Stimulated activated CD4-positive, alpha-beta T cell treated with anti-CD3 and anti-CD28 coated beads, TNF-alpha, amount 100 ng/mL, for 4 hours (primary cell): ENCODE measurements around the gene SRSF2.
"Not testable (repeated sequence)": the region's sequence is repeated elsewhere in the genome, so short reads cannot be mapped to it uniquely, and the experiment has no call there.

Experiments
- DNase-seq, 3 experiments: peaks; one replicate each; pipeline ENCODE4 v3.0.0-alpha.2; 2020; ENCODE audit warnings: low read depth in 3 of 3

SRSF2 gene

DNA sequence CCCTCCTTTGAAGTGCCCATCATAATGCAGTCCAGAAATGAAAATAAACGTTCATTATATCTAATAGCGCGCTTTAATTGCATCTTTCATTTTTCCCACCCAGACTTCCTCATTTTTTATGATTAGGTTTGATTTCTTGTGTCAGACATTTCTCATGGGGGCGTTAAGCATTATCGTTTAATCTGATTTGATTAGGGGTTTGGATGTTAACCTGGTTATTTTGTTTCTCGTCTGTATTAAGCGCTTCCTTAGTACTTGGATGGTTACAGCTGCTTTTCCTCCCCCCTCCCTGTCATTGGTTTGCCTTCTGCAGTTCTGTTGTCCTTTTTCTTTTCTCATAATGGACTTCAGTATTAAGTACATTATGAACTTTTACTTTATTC lies 1.3 kb upstream of the SRSF2 start:
- DNase-seq, result no peak

GRCh38 chr17:76737676-76738467 lies 741 bp upstream of the SRSF2 start, which contains the start of gene MFSD11:
MFSD11 (plus strand) TSS chr17:76738119; CDS start chr17:76738353, 234 bp downstream.
- peak; percentile 80 to 85 (median 84) for DNase-seq

DNA sequence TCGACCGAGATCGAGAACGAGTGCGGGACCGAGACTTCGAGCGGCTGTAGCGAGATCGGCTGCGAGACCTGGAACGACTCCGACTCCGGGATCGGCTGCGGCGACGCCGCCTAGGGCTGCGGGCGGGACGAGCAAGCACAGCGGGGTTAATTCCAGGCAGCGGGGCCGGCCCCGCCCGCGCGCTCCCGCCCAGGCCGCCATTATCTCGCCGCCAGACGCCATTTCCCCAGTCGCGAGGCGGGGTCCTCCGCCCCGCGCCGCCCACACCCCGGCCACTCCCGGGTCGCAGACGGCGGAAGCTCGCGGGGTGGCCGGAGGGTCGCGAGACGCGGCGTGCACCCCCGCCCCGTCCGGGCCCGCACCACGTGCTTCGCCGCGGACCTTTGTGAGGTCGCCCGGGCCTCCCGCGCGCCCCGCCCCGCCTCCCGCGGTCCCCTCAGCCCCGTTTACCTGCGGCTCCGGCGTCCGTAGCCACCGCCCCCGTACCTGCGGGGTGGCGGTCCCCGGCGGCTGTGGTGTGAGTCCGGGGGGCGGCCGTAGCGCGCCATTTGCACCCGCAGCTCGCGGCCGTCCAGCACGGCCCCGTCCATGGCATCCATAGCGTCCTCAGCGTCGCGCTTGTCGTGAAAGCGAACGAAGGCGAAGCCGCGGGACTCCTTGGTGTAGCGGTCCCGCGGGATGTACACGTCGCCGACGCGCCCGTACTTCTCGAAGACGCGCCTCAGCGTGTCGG lies 616 bp downstream of the SRSF2 start:
- DNase-seq, result peak; percentile 52 to 54 (median 52)

DNA sequence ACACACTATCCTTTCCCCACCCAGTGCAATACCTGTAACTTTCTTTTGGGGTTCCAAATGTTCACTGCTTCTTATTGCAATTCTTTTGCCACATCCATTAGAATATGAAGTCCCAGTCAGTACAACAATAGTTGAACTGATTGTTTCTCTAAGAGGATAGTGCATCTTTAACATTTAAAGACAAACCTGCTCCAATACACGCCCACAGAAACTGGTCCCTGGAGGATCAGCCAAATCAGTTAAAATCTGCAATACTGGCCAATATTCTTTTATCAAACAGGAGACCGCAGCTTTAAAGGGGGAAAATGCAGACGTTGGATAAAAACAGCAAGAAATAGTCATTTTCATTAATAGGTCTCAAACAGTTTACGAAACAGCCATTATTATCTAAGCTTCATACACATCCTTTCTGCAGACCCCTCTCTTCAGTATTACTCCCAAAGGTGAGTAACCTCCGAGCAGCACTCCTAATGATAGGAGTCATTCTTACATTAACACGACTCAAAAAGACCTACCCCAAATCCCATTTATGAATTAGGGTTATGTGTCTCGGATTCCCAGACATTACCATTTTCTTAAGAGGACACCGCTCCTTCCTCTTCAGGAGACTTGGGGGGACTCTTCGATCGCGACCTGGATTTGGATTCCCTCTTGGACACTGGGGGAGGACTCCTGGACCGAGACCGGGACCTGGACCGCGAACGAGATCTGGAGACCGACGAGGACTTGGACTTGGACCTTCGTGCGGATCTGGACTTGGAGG lies 1.4 kb downstream of the SRSF2 start:
- no peak for DNase-seq

GRCh38 chr17:76735006-76735405 lies 2.1 kb downstream of the SRSF2 start:
- DNase-seq, result no peak

DNA sequence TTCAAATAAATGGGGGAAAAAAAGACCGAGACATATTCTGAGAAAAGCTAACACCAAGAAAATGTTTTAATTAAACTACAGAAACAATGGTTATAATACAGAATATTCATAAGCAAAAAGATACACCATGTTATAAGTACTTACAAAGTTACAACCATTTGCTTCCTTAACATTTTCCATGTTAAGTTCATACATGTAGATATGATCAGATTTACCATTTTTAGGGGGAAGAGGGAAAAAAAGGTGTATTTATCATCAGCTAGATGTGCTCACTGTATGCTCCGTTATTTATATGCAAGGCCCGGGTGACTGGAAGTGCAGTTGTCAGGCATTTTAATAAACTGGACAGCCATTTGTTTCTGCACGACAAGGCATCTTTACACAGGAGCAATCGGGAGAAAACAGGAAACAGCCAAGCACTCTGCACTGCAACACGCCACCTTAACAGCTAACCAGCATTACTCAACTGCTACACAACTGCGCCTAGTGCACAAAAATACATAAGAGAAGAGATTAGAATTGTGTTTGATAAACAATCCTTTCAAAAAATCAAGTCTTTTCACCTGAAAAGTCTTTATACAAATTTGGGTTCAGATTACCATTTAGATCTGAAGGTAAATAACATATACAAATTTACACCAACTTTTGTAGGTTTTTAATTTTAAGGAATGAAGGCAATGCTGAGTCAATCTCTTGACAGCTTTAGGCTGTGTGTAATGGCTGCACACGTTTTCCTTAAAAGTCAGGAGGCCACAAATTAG lies 2.9 kb downstream of the SRSF2 start:
- DNase-seq, result no peak

- no peak for DNase-seq
Measured at GRCh38 chr17:76733618-76733957, 3.5 kb downstream of the SRSF2 start.

GRCh38 chr17:76732734-76733617 lies 4.2 kb downstream of the SRSF2 start:
- DNase-seq, result no peak

GRCh38 chr17:76731800-76732733 lies 5.1 kb downstream of the SRSF2 start:
- DNase-seq, result not testable (repeated sequence)

GRCh38 chr17:76727745-76728456 lies 9.2 kb downstream of the SRSF2 start:
- DNase-seq, result no peak

DNA sequence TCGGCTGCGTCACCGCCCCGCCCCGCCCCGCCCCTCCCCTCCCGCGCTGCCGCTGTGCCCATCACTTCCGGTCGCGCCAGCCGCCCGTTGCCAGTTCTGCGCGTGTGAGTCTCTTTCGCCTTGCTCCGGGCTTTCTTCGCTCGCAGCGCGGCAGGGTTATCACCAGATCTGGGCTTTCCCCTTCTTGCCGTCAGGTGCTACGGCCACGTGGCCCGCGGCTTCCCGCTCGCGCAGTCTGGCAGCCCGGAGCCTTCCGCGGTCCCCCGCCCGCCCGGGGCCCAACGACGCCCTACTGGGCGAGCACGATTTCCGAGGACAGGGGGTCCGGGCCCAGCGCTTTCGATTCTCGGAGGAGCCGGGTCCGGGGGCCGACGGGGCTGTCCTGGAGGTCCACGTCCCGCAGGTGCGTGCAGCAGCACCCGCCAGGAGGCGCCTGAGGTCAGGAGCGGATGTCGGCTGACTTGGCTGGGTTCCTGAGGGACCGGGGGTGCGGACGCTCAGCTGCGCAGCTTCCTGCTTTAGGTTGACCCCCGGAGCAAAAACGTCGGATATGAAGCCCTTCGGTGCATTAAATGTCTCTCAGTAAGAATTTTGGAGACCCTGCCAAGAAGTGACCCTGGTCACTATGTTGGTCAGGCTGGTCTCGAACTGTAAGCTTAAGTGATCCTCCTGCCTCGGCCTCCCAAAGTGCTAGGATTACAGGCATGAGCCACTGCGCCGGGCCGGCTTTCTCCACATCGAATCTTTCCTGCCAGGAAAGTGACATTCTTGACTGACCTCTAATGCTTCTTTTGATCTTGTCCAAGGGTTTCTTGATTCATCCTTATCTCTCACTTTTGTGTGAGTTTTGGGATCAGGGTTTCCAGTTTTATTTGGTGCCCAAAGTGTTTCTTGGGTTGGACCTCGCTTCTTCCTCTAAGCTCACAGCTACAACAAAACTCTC lies 10.1 kb downstream of the SRSF2 start, which contains the start of gene METTL23:
Gene METTL23 (plus strand): TSS at position 64 of the 943 bp plus-strand sequence. CDS start 2,872 bp downstream, outside the sequence.
- DNase-seq, result peak; percentile 55 to 66 (median 60)

GRCh38 chr17:76726231-76726775 lies 10.8 kb downstream of the SRSF2 start, which contains the start of gene JMJD6:
JMJD6 (minus strand) TSS chr17:76726606; CDS start chr17:76726475, 131 bp downstream.
- DNase-seq, result peak; percentile 85 to 90 (median 85)

GRCh38 chr17:76725580-76726230 lies 11.4 kb downstream of the SRSF2 start:
- DNase-seq, result peak; percentile 38 to 50 (median 46)

GRCh38 chr17:76723812-76724211 lies 13.3 kb downstream of the SRSF2 start:
- DNase-seq, result no peak

GRCh38 chr17:76722977-76723376 lies 14.2 kb downstream of the SRSF2 start:
- DNase-seq, result not testable (repeated sequence)

- DNase-seq, result no peak
Measured at GRCh38 chr17:76722279-76722678, 14.9 kb downstream of the SRSF2 start.
